ENCODE measurements around the gene CMSS1. TPM values are rescaled to one million over a fixed set of nuclear protein-coding genes. Genes with fewer than 3 reads are reported as not detected.
"Not testable (repeated sequence)": the region's sequence is repeated elsewhere in the genome, so short reads cannot be mapped to it uniquely, and the experiment has no call there.

Gene CMSS1
- polyA plus RNA-seq, 1 donor = 20.6 TPM

DNA sequence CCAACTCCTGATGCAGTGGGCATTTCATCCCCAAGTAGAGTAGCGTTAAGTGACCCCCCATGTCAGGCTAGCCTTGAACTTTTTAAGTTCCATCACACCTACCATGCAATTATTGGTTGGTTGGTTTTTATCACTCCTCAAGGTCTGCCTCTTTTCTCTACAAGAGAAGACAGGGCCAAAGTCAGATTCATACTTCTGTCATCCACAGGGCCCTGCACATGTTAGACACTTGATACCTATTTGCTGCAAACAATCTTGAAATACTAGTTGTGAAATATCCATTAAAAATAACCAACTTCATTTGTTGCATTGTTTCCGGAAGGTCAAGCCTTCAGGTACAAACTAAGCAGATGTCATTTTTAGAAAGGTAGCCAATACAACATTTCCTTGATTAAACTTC is 1.2 kb downstream of the CMSS1 start:
- no peak for DNase-seq

GRCh38 chr3:99823723-99824711 is 6.4 kb downstream of the CMSS1 start:
- no peak for DNase-seq

- no peak for DNase-seq
Measured at GRCh38 chr3:99825004-99825640, 7.5 kb downstream of the CMSS1 start.

DNA sequence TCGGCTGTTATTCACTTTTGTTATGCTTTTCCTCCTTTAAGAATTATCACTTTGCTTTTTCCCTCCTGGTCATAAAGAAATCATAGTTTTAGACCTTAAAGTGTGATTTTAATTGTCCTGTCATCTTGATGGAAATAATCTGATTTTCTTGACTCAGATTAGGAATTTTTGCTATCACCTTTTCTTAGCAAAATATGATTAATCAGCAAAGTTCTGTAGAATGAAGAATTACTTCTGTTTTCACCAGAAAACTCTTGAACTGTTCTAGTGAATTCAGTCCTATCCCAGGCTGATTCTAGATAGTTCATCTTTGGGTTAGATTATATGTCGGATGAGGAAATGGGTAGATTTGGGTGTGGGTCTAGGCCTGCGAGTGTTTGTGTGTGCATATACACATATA is 12.2 kb downstream of the CMSS1 start:
- DNase-seq = no peak

DNA sequence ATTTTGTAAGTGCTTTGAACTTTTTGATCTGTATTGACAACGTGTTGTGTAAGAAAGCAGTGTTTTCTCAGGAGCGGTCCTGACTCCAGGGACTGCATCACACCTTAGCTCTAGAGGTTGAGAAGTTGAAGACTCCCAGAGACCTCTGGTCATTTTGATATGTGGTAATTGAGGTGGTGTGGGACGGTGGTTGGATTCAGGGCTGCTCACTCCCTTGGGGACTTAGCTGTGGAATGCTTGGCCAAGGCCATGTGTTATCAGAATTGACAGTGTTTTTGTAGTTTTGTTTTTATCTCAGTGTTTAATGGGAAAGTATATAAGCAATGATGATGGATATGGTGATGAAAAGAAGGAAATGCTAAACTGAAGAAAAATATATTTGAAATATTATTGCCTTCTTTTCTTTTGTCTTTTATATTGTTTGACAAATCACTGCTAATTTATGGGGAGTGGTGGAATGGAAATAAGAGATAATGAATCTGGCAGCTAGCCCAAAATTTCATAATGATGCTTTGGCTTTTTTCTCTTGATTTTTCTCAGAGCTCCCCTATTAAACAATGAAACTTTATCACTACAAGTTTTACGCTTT is 16.0 kb downstream of the CMSS1 start:
- DNase-seq = no peak

GRCh38 chr3:99834211-99834957 is 16.7 kb downstream of the CMSS1 start:
- DNase-seq = no peak

DNA sequence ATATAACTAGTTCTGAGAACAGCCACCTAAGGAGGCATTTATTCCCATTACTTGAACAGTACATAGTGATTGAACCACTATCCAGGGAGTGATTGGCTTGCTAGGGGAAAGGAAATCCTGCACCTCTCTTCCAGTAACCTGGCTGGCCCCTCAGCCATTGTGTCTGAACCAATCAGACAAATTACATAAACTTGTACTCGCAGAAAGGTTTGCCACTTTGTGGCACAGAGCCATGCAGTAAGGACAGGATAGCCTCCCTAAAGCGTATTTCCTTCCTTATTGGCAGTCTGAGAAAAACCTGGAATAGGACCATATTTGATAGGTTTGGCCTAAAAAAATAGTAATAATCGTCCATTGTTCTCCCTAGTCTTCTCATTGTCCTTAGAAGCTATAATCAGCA is 19.0 kb downstream of the CMSS1 start:
- DNase-seq = no peak

- no peak for DNase-seq
Measured at GRCh38 chr3:99837715-99838114, 20.1 kb downstream of the CMSS1 start.

GRCh38 chr3:99838755-99839154 is 21.1 kb downstream of the CMSS1 start:
- no peak for DNase-seq

- no peak for DNase-seq
Measured at GRCh38 chr3:99839613-99840012, 22.0 kb downstream of the CMSS1 start.

DNA sequence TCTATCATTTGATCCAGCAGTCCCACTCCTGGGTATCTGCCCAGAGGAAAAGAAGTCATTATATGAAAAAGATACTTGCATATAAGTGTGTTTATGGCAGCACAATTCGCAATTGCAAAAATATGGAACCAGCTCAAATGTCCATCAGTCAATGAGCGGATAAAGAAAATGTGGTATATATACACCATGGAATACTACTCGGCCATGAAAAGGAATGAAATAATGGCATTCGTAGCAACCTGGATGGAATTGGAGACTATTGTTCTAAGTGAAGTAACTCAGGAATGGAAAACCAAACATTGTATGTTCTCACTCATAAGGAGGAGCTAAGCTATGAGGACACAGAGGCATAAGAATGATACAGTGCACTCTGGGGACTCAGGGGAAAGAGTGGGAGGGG is 24.3 kb downstream of the CMSS1 start:
- not testable (repeated sequence) for DNase-seq

GRCh38 chr3:99842826-99843589 is 25.3 kb downstream of the CMSS1 start:
- peak; percentile 63 for DNase-seq

DNA sequence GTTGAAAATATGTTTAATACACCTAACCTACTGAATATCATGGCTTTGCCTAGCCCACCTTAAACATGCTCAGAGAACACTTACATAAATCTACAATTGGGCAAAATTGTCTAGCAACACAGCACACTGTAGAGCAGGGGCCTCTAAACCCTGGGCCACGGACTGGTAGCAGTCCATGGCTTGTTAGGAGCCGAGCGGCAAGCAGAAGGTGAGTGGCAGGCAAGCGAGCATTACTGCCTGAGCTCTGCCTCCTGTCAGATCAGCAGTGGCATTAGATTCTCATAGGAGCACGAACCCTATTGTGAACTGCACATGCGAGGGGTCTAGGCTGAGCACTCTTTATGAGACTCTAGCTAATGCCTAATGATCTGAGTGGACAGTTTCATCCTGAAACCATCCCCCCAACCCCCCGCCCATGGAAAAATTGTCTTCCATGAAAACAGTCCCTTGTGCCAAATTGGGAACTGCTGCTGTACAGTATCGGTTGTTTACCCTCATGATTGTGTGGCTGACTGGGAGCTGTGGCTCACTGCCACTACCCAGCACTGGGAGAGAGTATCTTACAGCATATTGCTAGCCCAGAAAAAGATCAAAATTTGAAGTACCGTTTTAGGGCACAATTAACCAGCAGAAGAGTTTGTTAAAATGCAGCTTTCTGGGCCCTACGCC is 26.1 kb downstream of the CMSS1 start:
- DNase-seq = no peak

- no peak for DNase-seq
Measured at GRCh38 chr3:99845331-99845730, 27.7 kb downstream of the CMSS1 start.

DNA sequence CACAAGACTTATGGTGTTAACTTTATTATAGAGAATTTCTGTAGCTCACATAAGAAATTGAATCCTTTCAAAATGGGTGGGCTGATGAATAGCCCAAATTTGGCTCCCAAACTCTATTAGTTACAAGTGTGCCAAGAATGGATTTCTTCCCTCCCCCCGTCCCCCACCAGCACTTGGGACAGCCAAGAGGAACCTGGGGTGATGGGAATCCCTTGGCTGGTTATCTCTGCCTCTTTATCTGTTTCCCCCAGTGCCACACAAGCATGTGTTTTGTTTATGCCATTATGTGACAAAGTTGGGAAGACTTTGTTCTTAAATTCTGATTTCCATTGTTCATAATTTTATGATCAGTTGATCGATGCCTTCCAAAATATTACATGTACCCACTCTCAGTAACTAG is 28.3 kb downstream of the CMSS1 start:
- DNase-seq = no peak

DNA sequence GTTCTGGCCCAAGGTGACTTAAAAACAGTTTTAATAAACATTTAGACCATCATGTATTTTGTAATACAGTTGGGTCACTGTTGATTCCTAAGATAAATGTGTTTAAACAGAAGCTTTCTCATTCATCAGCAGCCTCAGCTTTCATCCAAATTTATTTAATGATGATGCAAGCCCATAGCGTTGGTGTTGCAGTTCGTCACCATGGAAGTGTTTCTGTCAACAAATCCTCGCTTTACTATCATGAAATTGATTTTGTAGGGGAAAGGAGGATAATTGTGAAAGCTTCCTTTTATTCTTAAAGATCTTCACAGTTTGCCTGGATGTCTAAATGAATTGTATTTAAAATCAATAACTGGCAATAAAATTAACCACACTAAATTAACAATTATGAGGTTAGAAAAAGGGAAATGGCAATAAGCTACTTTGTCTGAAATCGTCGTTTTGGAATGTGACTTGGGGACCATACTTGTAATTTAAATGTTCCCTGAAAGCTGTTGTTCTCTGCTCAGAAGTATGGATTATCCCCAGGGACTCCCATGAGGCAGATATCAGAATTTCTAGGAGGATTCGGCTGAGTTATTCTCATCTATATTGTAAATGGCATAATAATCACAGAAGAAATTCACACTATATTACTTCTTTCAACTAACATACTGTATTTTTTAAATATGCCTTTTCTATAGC is 29.0 kb downstream of the CMSS1 start:
- peak; percentile 68 for DNase-seq

DNA sequence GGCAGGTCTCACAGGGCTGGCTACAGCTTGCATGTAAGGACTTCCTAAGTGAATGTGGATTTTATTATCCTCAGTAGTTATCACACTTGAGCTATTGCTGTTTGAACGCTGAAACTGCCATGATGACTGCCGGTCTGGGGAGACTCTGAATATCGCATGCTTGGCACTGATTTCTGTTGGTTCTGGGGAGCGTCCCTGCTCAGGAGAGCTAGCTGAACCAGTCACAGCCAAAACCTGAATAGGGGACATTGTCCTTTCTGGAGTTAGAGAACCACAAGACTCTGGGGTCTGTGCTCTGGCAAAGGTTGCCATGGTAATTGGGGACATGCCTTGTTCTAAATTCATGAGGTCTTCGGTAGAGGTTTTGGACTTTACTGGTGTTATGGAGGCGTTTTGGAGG is 30.8 kb downstream of the CMSS1 start:
- DNase-seq = no peak

DNA sequence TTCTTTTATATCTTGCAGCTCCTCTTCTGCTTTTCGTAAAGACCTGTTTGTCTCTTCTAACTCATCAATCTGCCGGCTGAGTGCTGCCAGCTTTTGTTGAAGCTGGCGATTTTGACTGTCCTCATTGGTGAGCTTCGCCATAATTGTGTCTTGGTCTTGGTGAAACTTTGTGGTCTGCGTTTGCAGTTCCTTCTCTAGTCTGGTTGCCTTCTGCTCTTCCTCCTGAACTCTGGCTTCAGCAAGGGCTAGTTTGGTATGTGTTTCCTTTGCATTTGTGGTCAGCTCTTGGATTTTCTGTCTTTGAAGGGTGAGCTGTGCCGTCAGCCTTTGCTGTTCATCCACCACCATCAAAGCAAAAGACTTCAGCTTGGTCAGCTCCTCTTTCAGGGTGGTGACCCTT is 32.9 kb downstream of the CMSS1 start:
- DNase-seq = no peak

- no peak for DNase-seq
Measured at GRCh38 chr3:99851955-99852354, 34.3 kb downstream of the CMSS1 start.

DNA sequence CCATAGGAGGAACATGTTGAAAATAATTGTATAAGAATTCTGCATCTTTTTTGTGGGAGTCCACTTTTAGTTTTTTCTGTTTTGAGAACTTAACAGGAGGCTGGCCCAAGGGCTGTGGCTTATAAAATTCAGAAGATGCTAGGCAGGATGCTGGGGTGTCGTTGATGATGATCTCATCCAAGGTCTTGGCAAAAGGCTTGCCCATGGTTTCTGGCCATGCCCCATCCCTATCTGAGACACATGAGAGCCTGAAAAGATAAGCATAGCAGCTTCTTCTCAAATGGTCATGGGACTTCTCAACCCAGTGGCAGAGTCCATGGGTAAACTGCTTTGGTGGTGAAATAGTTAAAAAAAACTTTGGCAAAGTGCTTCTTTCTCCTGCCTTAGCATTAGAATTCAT is 35.2 kb downstream of the CMSS1 start:
- DNase-seq = no peak

DNA sequence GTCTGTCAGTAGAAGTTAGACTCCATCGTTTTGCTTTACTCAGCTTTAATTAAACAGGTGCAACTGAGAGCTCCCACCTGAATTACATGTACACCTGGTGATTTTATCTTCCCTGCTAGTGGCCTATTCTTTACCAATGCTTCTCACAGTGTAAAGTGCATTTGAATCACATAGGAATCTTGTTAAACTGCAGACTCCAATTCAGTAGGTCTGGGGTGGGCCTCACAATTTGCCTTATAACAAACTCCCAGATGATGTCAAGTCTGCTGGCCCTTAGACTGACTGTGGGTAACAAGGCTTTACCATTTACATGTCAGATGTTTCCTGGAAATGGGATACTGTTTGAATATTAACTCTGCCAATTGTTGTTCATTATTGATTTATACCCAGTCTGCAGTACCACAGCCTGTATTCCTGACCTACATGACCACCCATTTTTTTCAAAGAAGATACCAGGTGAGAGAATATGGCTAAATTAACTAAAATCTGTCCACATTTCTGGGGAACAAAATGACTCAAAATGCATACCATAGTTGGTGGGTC is 37.2 kb downstream of the CMSS1 start:
- no peak for DNase-seq

Data from hindlimb muscle (tissue), 1 donor.